Pancreas (tissue), 10 donors: ENCODE results near the gene TDRD7. TPM values are rescaled to one million over a fixed set of nuclear protein-coding genes. Genes with fewer than 3 reads are reported as not detected.

Source experiments
- ATAC-seq, 4 donors: fragments of 200-7000 bp; cut with Tn5 transposase; one replicate each; pipeline versions ENCODE4 v1.8.0 to v1.9.1; 2020; ENCODE audit warnings: mild to moderate bottlenecking in 4 of 4, moderate library complexity in 4 of 4
- DNase-seq, 6 donors: peaks; one replicate each; pipeline ENCODE4 v3.0.0-alpha.2; 2020
- FAIRE-seq: peaks from 2 replicates; lab custom pipeline; 2012; peaks lifted over from hg19 to GRCh38; lab: Jason Lieb, UNC
- H3K27ac ChIP-seq, 4 donors: fragments of 200-600 bp; sonication (generic); 1 replicate in 3 of 4; 2 replicates in 1 of 4; pipeline versions ENCODE4 v1.5.0 to v1.8.0; 2020
- H3K27me3 ChIP-seq, 4 donors: fragments of 200-600 bp; one replicate each; pipeline ENCODE4 v1.8.0; 2021
- H3K36me3 ChIP-seq, 3 donors: fragments of 200-600 bp; sonication (generic) in 1 of 3; one replicate each; pipeline versions ENCODE4 v1.5.0 to v1.8.0; 2020 to 2021
- H3K4me1 ChIP-seq, 3 donors: fragments of 200-600 bp; one replicate each; pipeline ENCODE4 v1.8.0; 2021
- H3K4me3 ChIP-seq, 4 donors: fragments of 200-600 bp; sonication (generic) in 2 of 4; one replicate each; pipeline versions ENCODE4 v1.5.0 to v1.8.0; 2020 to 2021
- H3K9me3 ChIP-seq, 4 donors: fragments of 200-600 bp; one replicate each; pipeline ENCODE4 v1.8.0; 2021
- WGBS, 2 donors: extraction: QIAGEN DNeasy Blood & Tissue Kit; methylation state at CpG; one replicate each; pipeline ENCODE4 v1.1.7; 2013; 5-methylcytosine and 5-hydroxymethylcytosine counted together
- intact Hi-C, 3 donors: fragments of 100-400 bp; cut with DNase I; formaldehyde crosslinking; loops; one replicate each; pipeline versions ENCODE4 v1.11.1 to v1.14.2; 2022
- polyA plus RNA-seq, 2 donors: library from polyadenylated mRNA; stranded (reverse); fragments of 200-250 nt; gene quantifications; one replicate each; pipeline ENCODE4 v1.2.3, GENCODE V29; 2013
- total RNA-seq, 6 donors: library from RNA; stranded (reverse); fragmentation: NEBNext Ultra II Directional in 4 of 6; extraction: Animal tissue kit (Norgen Biotek cat#: 25700) in 4 of 6; gene quantifications; one replicate each; pipeline versions ENCODE4 v1.2.1 to v1.2.4, GENCODE V29; 2021 to 2023
- TF ChIP-seq, protein P1 (sequence below), 4 donors: fragments of 200-600 bp; sonication (generic) in 3 of 4; IDR thresholded peaks; one replicate each; pipeline versions ENCODE4 v1.5.0 to v1.8.0; 2021; ENCODE audit warnings: antibody characterized with exemption in 4 of 4
- donor health status: healthy with polysubstance abuse.
- donor health status: DM: no; HTN: no; CAD: no; lungs with moderate emphysema.
- donor health status: DM: no; HTN: no; CAD: no.
- donor health status: control.
- donor health status: control.
- donor health status: Bipolar disorder and iron deficiency.
- donor health status: DM: yes; HTN: yes; CAD: no.
- donor health status: DM: no; HTN: no; CAD: no.
- donor health status: DM: no; HTN: no; CAD: no.
- donor health status: DM: yes; HTN: yes; CAD: no.

TDRD7 gene
- total and polyA plus RNA-seq, 8 donors: 3.4 to 9.5 (median 4.7) TPM

DNA sequence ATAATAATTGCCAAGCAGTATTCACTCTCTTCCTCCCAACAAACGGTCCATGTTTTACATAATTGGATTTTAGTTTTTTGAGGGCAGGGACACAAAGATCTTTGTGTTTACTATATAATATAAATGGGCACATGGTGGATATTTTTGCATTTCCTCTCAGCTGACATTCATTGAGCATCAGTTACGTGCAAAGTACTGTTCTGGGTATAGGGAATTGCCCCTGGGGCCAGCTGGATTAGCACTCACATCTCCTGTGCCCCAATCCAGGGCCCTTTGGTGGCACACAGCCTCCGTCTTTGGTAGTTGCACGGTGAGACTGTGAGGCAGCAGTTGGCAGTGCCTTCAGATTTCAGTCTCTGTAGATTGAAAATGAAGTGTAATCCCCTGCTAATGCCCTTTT, 1.6 kb downstream of the TDRD7 start:
- no peak overlapping the region for H3K27ac ChIP-seq
- no peaks in the 10 kb centered on the region for H3K9me3 ChIP-seq
- no peaks in the 10 kb centered on the region for H3K27me3 ChIP-seq
- ATAC-seq (no peak), DNase-seq (peak in 1 of 6 donors; percentile 50), FAIRE-seq (no peak)
- no peak overlapping the region for H3K4me3 ChIP-seq
- no peaks in the 10 kb centered on the region for H3K36me3 ChIP-seq
- intact Hi-C loops: no loop called here
- WGBS, 2 donors: 35 to 41% methylated on average over 4 of the region's 4 CpGs
- TF ChIP-seq, protein P1, sequence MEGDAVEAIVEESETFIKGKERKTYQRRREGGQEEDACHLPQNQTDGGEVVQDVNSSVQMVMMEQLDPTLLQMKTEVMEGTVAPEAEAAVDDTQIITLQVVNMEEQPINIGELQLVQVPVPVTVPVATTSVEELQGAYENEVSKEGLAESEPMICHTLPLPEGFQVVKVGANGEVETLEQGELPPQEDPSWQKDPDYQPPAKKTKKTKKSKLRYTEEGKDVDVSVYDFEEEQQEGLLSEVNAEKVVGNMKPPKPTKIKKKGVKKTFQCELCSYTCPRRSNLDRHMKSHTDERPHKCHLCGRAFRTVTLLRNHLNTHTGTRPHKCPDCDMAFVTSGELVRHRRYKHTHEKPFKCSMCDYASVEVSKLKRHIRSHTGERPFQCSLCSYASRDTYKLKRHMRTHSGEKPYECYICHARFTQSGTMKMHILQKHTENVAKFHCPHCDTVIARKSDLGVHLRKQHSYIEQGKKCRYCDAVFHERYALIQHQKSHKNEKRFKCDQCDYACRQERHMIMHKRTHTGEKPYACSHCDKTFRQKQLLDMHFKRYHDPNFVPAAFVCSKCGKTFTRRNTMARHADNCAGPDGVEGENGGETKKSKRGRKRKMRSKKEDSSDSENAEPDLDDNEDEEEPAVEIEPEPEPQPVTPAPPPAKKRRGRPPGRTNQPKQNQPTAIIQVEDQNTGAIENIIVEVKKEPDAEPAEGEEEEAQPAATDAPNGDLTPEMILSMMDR (IDR thresholded peaks at IDR 0.05): no peak
- H3K4me1 ChIP-seq: peaks cover 5 to 19% (median 9%) of the 10 kb centered on the region in 3 donors

DNA sequence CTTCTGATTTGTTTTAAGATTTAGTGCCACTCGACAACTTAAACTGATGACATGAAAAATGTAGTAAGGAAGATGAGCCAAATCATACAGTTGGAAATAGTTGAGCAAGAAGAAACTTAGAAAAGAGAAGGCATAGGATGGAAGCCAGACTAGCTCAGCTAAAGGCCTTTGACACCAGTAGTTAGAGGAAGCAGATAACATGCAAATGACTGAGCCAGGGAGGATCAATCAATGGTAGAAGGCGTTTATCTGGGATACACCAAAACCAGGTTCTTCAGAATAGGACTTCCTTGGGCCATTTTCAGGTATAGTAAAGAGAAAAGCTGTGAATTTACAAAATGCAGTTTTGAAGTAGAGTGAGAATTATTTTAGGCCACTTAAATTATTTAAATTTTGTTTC, 3.2 kb downstream of the TDRD7 start:
- Histone ChIP-seq H3K9me3 (no peaks in the 10 kb centered on the region), H3K4me1 (peaks cover 8 to 32% (median 9%) of the 10 kb centered on the region in 3 donors), H3K36me3 (no peaks in the 10 kb centered on the region), H3K4me3 (no peak overlapping the region), H3K27ac (no peak overlapping the region), H3K27me3 (no peaks in the 10 kb centered on the region)
- intact Hi-C loops: no loop called here
- FAIRE-seq (no peak), ATAC-seq (no peak), DNase-seq (no peak)
- TF ChIP-seq, protein P1 (IDR thresholded peaks at IDR 0.05): no peak
- 57% methylated on average over 2 of the region's 2 CpGs for whole genome bisulfite sequencing, 2 donors

DNA sequence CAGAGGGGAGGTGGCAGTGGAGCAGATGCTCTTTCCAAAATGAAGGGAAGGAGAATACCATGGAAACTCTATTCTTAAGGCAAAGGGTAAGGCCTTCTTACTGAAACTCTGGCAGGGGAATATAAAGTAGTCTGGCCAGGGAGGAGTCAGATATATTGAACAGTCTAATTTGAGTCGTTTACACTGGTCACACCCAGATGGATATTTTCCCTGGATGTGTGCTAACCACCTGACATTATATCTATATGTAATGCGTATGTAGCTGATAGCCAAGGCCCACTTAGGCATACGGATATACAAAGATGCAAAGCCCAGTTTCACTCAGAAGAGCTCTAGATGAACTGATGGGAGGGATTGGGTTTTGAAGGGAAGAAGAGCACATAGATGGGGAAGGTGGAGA, 7.0 kb downstream of the TDRD7 start:
- Histone ChIP-seq H3K36me3 (no peaks in the 10 kb centered on the region), H3K27me3 (no peaks in the 10 kb centered on the region), H3K4me1 (peaks cover 3 to 21% (median 9%) of the 10 kb centered on the region in 3 donors), H3K4me3 (no peak overlapping the region), H3K27ac (no peak overlapping the region), H3K9me3 (no peaks in the 10 kb centered on the region)
- TF ChIP-seq, protein P1 (IDR thresholded peaks at IDR 0.05): no peak
- DNase-seq (no peak), ATAC-seq (peak in 2 of 4 donors; percentile 7 to 39), FAIRE-seq (no peak)
- intact Hi-C loops: no loop called here
- WGBS, 2 donors: 39 to 41% methylated on average over 3 of the region's 3 CpGs

DNA sequence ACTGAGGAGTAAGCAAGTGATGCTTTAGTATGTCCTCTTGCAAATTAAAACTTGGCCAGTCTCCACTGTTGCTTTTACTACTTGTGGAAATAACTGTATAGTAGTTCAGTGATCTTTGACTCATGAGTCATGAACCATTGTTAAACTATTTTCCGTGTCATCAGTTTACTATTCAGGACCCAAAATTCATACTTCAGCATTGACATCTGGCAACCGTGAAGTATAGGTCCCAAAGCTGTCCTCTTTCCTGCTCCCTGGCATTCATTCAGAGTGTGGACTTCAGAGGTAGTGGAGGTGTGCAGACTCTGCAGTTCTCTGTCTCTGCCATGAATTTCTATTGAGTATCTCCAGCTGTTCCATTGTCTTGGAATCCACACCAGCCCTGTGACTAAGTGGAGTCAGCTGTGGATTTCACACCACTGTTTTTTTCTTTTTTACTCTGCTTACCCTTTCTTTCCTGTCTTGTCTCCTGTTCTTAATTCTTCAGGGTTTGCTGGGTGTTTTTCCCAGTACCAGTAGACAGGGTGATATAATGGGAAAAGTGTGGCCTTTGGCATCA, 7.5 kb downstream of the TDRD7 start:
- DNase-seq (no peak), FAIRE-seq (no peak), ATAC-seq (peak; percentile 43 to 63 (median 56))
- Histone ChIP-seq H3K4me1 (peaks cover 3 to 18% (median 4%) of the 10 kb centered on the region in 3 donors), H3K36me3 (no peaks in the 10 kb centered on the region), H3K27me3 (no peaks in the 10 kb centered on the region), H3K9me3 (no peaks in the 10 kb centered on the region), H3K4me3 (no peak overlapping the region), H3K27ac (no peak overlapping the region)
- intact Hi-C loops: no loop called here
- WGBS, 2 donors: 33 to 39% methylated on average over 2 of the region's 2 CpGs
- TF ChIP-seq, protein P1 (IDR thresholded peaks at IDR 0.05): no peak

DNA sequence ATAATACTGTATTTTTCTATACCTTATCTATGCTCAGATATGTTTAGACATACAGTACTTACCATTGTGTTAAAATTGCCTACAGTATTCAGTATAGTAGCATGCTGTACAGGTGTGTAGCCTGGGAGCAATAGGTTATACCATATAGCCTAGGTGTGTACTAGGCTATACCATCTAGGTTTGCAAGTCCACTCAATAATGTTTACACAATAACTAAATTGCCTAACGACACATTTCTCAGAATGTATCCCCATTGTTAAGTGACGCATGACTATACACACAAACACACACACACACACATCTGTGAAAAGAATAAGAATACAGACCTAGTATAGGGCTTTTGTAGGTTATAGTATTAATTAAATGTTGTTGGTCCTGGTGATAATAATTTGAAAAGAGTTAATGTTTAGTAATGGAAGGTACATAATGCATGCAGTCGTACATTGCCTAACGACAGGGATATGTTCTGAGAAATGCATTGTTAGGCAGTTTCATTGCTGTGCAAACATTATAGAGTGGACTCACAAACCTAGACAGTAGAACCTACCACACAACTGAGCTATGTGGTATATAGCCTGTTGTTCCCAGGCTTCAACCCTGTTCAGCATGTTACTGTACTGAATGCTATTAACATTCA, 13.6 kb downstream of the TDRD7 start:
- Histone ChIP-seq H3K27ac (no peak overlapping the region), H3K4me1 (no peaks in the 10 kb centered on the region), H3K4me3 (no peak overlapping the region), H3K27me3 (no peaks in the 10 kb centered on the region), H3K9me3 (no peaks in the 10 kb centered on the region), H3K36me3 (peaks cover 0 to 12% (median 0%) of the 10 kb centered on the region in 3 donors)
- ATAC-seq (no peak), DNase-seq (no peak), FAIRE-seq (no peak)
- TF ChIP-seq, protein P1 (IDR thresholded peaks at IDR 0.05): no peak
- intact Hi-C loops: no loop called here
- 86 to 90% methylated on average over 4 of the region's 4 CpGs for WGBS, 2 donors
